Measurements from ENCODE around the gene ADCY6. TPM values are rescaled to one million over a fixed set of nuclear protein-coding genes. Genes with fewer than 3 reads are reported as not detected.

ADCY6 gene
- total and polyA plus RNA-seq, 4 donors, result 4.3 to 30.5 (median 10.5) TPM

GRCh38 chr12:48826209-48826855 is 37.4 kb upstream of the ADCY6 start (continued):
- TF ChIP-seq HNF4G (IDR thresholded peaks at IDR 0.05) (no peak), YY1 (IDR thresholded peaks at IDR 0.05) (no peak), GABPA (IDR thresholded peaks at IDR 0.05 in 1 of 2, conservative IDR thresholded peaks at IDR 0.05 in 1 of 2) (no peak)
- TF ChIP-seq, protein P1, sequence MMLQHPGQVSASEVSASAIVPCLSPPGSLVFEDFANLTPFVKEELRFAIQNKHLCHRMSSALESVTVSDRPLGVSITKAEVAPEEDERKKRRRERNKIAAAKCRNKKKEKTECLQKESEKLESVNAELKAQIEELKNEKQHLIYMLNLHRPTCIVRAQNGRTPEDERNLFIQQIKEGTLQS (IDR thresholded peaks at IDR 0.05), result no peak

DNA sequence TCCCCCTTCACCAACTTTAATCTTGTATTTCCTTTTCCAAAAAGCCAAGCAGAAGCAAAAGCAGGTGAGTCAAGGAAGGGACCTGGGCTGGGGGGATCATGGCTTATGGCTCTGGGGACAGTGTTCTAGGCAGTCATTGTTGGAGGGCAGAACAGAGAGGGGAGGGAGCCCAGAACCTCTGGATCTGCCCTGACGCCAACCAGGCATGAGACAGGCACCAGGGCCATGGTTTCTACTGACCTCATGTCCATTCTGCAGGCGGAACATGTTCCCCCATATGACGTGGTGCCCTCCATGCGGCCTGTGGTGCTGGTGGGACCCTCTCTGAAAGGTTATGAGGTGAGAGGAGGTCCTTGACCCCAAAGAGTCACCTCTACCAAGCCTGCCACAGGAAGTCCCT is 36.0 kb upstream of the ADCY6 start:
- H3K9me3 ChIP-seq (ENCODE audit: control insufficient read depth in 4 of 4, low read length in 3 of 4), result no peaks in the 10 kb centered on the region

More for the DNA sequence above, 36.0 kb upstream of the ADCY6 start:
- no peaks in the 10 kb centered on the region for H3K4me1 ChIP-seq (ENCODE audit: control insufficient read depth in 4 of 4, insufficient read depth in 4 of 4, low read length in 3 of 4)
- no peaks in the 10 kb centered on the region for H3K27me3 ChIP-seq (ENCODE audit: control insufficient read depth in 4 of 4, insufficient read depth in 4 of 4, low read length in 3 of 4)
- TF ChIP-seq HNF4A (conservative IDR thresholded peaks at IDR 0.05) (no peak), JUND (IDR thresholded peaks at IDR 0.05) (no peak), SP1 (IDR thresholded peaks at IDR 0.05) (no peak), RAD21 (IDR thresholded peaks at IDR 0.05) (no peak), FOXA2 (IDR thresholded peaks at IDR 0.05) (no peak), GABPA (IDR thresholded peaks at IDR 0.05 in 1 of 2, conservative IDR thresholded peaks at IDR 0.05 in 1 of 2) (no peak), REST (IDR thresholded peaks at IDR 0.05) (no peak), EGR1 (IDR thresholded peaks at IDR 0.05; ENCODE audit: low read depth in 2 of 2) (no peak), HNF4G (IDR thresholded peaks at IDR 0.05) (no peak), YY1 (IDR thresholded peaks at IDR 0.05) (no peak), RXRA (IDR thresholded peaks at IDR 0.05) (no peak), ZBTB33 (IDR thresholded peaks at IDR 0.05) (no peak), TAF1 (conservative IDR thresholded peaks at IDR 0.05) (no peak), FOXA1 (IDR thresholded peaks at IDR 0.05) (no peak)
- TF ChIP-seq, protein P2, sequence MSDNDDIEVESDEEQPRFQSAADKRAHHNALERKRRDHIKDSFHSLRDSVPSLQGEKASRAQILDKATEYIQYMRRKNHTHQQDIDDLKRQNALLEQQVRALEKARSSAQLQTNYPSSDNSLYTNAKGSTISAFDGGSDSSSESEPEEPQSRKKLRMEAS (IDR thresholded peaks at IDR 0.05), result no peak
- TF ChIP-seq, protein P3, sequence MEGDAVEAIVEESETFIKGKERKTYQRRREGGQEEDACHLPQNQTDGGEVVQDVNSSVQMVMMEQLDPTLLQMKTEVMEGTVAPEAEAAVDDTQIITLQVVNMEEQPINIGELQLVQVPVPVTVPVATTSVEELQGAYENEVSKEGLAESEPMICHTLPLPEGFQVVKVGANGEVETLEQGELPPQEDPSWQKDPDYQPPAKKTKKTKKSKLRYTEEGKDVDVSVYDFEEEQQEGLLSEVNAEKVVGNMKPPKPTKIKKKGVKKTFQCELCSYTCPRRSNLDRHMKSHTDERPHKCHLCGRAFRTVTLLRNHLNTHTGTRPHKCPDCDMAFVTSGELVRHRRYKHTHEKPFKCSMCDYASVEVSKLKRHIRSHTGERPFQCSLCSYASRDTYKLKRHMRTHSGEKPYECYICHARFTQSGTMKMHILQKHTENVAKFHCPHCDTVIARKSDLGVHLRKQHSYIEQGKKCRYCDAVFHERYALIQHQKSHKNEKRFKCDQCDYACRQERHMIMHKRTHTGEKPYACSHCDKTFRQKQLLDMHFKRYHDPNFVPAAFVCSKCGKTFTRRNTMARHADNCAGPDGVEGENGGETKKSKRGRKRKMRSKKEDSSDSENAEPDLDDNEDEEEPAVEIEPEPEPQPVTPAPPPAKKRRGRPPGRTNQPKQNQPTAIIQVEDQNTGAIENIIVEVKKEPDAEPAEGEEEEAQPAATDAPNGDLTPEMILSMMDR (IDR thresholded peaks at IDR 0.05; ENCODE audit: low read depth, low read length, missing input control), result no peak
- no peak for DNase-seq (ENCODE audit: low spot score)
- WGBS, result 92% methylated on average over 4 of the region's 4 CpGs
- H3K27ac ChIP-seq (ENCODE audit: low read depth in 1 of 2, low read length in 2 of 2), result no peak overlapping the region
- peaks cover under 1 to 16% (median 11%) of the 10 kb centered on the region in 4 donors for H3K36me3 ChIP-seq (ENCODE audit: control insufficient read depth in 4 of 4, insufficient read depth in 3 of 4, low read depth in 1 of 4, low read length in 3 of 4)
- no peak overlapping the region for H3K9ac ChIP-seq (ENCODE audit: low read depth in 1 of 2, low read length in 2 of 2)
- H3K4me3 ChIP-seq (ENCODE audit: low read depth in 1 of 3, low read length in 3 of 3), result no peak overlapping the region

All from liver (tissue), 9 donors.